Panc1 (cell line): ENCODE data around the gene CDCA4. TPM values are rescaled to one million over a fixed set of nuclear protein-coding genes. Genes with fewer than 3 reads are reported as not detected.

Source experiments
- ATAC-seq: fragments of 200-7000 bp; cut with Tn5 transposase; 2 replicates; pipeline ENCODE4 v1.9.1; 2020; ENCODE audit warnings: mild to moderate bottlenecking, moderate library complexity
- BruUV-seq: library from RNA; stranded (reverse); fragments of 400-500 nt; replicated peaks from 2 replicates; lab custom pipeline; 2021; lab: Mats Ljungman, UMichigan
- CTCF ChIA-PET: fragments of 300-600 bp; sonication (Branson Sonifier 250); formaldehyde crosslinking; loops from one replicate; lab custom pipeline; 2022; ENCODE audit warnings: antibody characterized with exemption; lab: Charles Lee
- POLR2A ChIA-PET: fragments of 300-600 bp; sonication (Branson Sonifier 250); formaldehyde crosslinking; loops from one replicate; lab custom pipeline; 2022; ENCODE audit warnings: antibody characterized with exemption; lab: Charles Lee
- DNase-seq: peaks from one replicate; pipeline ENCODE4 v3.0.0-alpha.2; 2010; ENCODE audit warnings: low read depth, low spot score
- H3K27ac ChIP-seq: 2 replicates; pipeline ENCODE4 v1.5.1; 2011; ENCODE audit warnings: mild to moderate bottlenecking, low read length, inconsistent platforms
- H3K27me3 ChIP-seq: fragments of 200-500 bp; sonication (Bioruptor generic); 2 replicates; pipeline ENCODE4 v1.6.0; 2014; ENCODE audit warnings: low read length, inconsistent platforms; ENCODE audit not compliant: control insufficient read depth, insufficient read depth
- H3K36me3 ChIP-seq: fragments of 200-500 bp; sonication (Bioruptor generic); 2 replicates; pipeline ENCODE4 v1.5.1; 2014; ENCODE audit warnings: inconsistent platforms, mild to moderate bottlenecking, low read length, moderate library complexity; ENCODE audit not compliant: control insufficient read depth, insufficient read depth
- H3K4me1 ChIP-seq: 2 replicates; pipeline ENCODE4 v1.5.1; 2011; ENCODE audit warnings: inconsistent platforms, mild to moderate bottlenecking, low read length, moderate library complexity; ENCODE audit not compliant: control insufficient read depth, insufficient read depth
- H3K4me3 ChIP-seq, 2 experiments: 2 replicates each; pipeline ENCODE4 v1.5.1; 2011 to 2012; ENCODE audit warnings: low read depth in 2 of 2, low read length in 2 of 2, mild to moderate bottlenecking in 2 of 2, inconsistent platforms in 1 of 2, moderate library complexity in 1 of 2
- H3K9me3 ChIP-seq: fragments of 200-500 bp; sonication (Bioruptor generic); 2 replicates; pipeline ENCODE4 v1.5.1; 2014; ENCODE audit warnings: low read depth, mild to moderate bottlenecking, inconsistent platforms, low read length, moderate library complexity; ENCODE audit not compliant: control insufficient read depth, insufficient read depth
- CTCF ChIP-seq: fragments of 450-650 bp; IDR thresholded peaks from 2 replicates; pipeline ENCODE4 v1.5.1; 2017; ENCODE audit warnings: mild to moderate bottlenecking
- POLR2AphosphoS5 ChIP-seq: IDR thresholded peaks from 2 replicates; pipeline ENCODE4 v1.6.1; 2012; ENCODE audit warnings: mild to moderate bottlenecking, low read depth, low read length, moderate library complexity
- REST ChIP-seq, 2 experiments: IDR thresholded peaks; 2 replicates each; pipeline ENCODE4 v1.6.1; 2011 to 2012; ENCODE audit warnings: low read depth in 2 of 2, control low read depth in 1 of 2, low read length in 1 of 2, mild to moderate bottlenecking in 1 of 2, moderate library complexity in 1 of 2; ENCODE audit not compliant: insufficient read depth in 1 of 2
- SIN3A ChIP-seq: IDR thresholded peaks from 2 replicates; pipeline ENCODE4 v1.6.1; 2012; ENCODE audit warnings: low read depth, mild to moderate bottlenecking, low read length, moderate library complexity, borderline replicate concordance; ENCODE audit not compliant: insufficient read depth
- TCF7L2 ChIP-seq: IDR thresholded peaks from 2 replicates; pipeline ENCODE4 v1.6.1; 2011; ENCODE audit warnings: mild to moderate bottlenecking, low read depth, low read length, inconsistent platforms
- in situ Hi-C: cut with HindIII; loops from 2 replicates; pipeline ENCODE4 v1.10.0; 2016; ENCODE audit warnings: low sequenced_read_pairs, low pct_unique_long_range_greater_than_20kb
- intact Hi-C: fragments of 100-400 bp; cut with micrococcal nuclease; formaldehyde crosslinking; loops from one replicate; pipeline ENCODE4 v1.10.0; 2022; ENCODE audit not compliant: unreplicated experiment
- total RNA-seq: library from RNA; stranded (reverse); gene quantifications from one replicate; pipeline ENCODE4 v1.2.1, GENCODE V29; 2021; ENCODE audit not compliant: unreplicated experiment

Gene CDCA4
- total RNA-seq, 1 experiment from 2014 or later, result 39.9 TPM

GRCh38 chr14:105023144-105023543 lies 2.3 kb upstream of the CDCA4 start:
- ChIA-PET CTCF (interaction anchor here (0.6 to 0.9 kb wide), 2 partner anchors 15 to 23 kb away, joined by 3 read pairs; no protein-coding TSS in a partner anchor), POLR2A (interaction anchor here (0.6 to 1.0 kb wide), 2 partner anchors 18 to 22 kb away, joined by 5 to 9 read pairs; no protein-coding TSS in a partner anchor)
- Histone ChIP-seq H3K4me3 (peak overlapping the region; percentile 9 to 33), H3K27ac (peak overlapping the region; percentile 99), H3K9me3 (no peaks in the 10 kb centered on the region), H3K27me3 (no peaks in the 10 kb centered on the region), H3K4me1 (peaks cover 34% of the 10 kb centered on the region), H3K36me3 (peaks cover 7% of the 10 kb centered on the region; the same call in 1 of the 2 replicates)
- ATAC-seq, result no peak
- in situ Hi-C loops, result no loop called here
- intact Hi-C loops, result no loop called here
- DNase-seq, result peak; percentile 56
- TF ChIP-seq CTCF, result no peak
- peak; percentile 44; the same call in 1 of the 2 replicates for TF ChIP-seq POLR2AphosphoS5
- BruUV-seq, result no TSS peak

- no TSS peak for BruUV-seq
- in situ Hi-C loops, result no loop called here
- peaks cover 37% of the 10 kb centered on the region for H3K4me1 ChIP-seq
- ATAC-seq, result no peak
- intact Hi-C loops, result no loop called here
- no peaks in the 10 kb centered on the region for H3K27me3 ChIP-seq
- H3K9me3 ChIP-seq, result no peaks in the 10 kb centered on the region
- ChIA-PET POLR2A (no interaction called here), CTCF (interaction anchor here (0.6 kb wide), 2 partner anchors 12 to 23 kb away, joined by 3 to 4 read pairs; no protein-coding TSS in a partner anchor)
- DNase-seq, result no peak
- peak overlapping the region; percentile 71 to 86 for H3K4me3 ChIP-seq
- TF ChIP-seq CTCF (no peak), SIN3A (no peak), TCF7L2 (no peak), POLR2AphosphoS5 (no peak), REST (IDR thresholded peaks at IDR 0.05; ENCODE audit: insufficient read depth in 1 of 2, low read depth in 2 of 2, low read length in 1 of 2) (no peak)
- peaks cover 7% of the 10 kb centered on the region; the same call in 1 of the 2 replicates for H3K36me3 ChIP-seq
- peak overlapping the region; percentile 99 for H3K27ac ChIP-seq
Observed at GRCh38 chr14:105022276-105022670, 1.4 kb upstream of the CDCA4 start.
